ENCODE results near the gene NUPR1.

NUPR1 gene

GRCh38 chr16:28538733-28539596 lies at the start of gene NUPR1:
TSS of gene NUPR1 (minus strand) at chr16:28538974. CDS start at chr16:28538907, 67 bp downstream.
- no peak within 1 kb of the TSS for H3K27ac Mint-ChIP-seq

GRCh38 chr16:28587386-28587785 lies 48.6 kb upstream of the NUPR1 start:
- ATAC-seq (ENCODE audit: low read depth) (no peak), DNase-seq (ENCODE audit: low spot score in 2 of 2) (no peak)
- Mint-ChIP-seq H3K4me3 (no peak overlapping the region), H3K9me3 (no peaks in the 10 kb centered on the region), H3K27ac (no peak overlapping the region), H3K36me3 (peaks cover 39% of the 10 kb centered on the region), H3K4me1 (no peaks in the 10 kb centered on the region), H3K27me3 (no peaks in the 10 kb centered on the region)

More at GRCh38 chr16:28538733-28539596, at the start of gene NUPR1:
- H3K9me3 Mint-ChIP-seq, result peaks cover 2% of the 10 kb centered on the region
- H3K4me1 Mint-ChIP-seq, result peaks cover 2% of the 10 kb centered on the region
- DNase-seq (ENCODE audit: low spot score in 2 of 2), result no peak
- peaks cover 4% of the 10 kb centered on the region for H3K36me3 Mint-ChIP-seq
- H3K27me3 Mint-ChIP-seq, result peaks cover 18% of the 10 kb centered on the region
- H3K4me3 Mint-ChIP-seq, result no peak within 1 kb of the TSS
- no peak for ATAC-seq (ENCODE audit: low read depth)

- H3K9me3 Mint-ChIP-seq, result no peaks in the 10 kb centered on the region
- H3K4me3 Mint-ChIP-seq, result no peak overlapping the region
- H3K27me3 Mint-ChIP-seq, result no peaks in the 10 kb centered on the region
- peaks cover 40% of the 10 kb centered on the region for H3K36me3 Mint-ChIP-seq
- DNase-seq (ENCODE audit: low spot score in 2 of 2), result no peak
- no peak for ATAC-seq (ENCODE audit: low read depth)
- no peaks in the 10 kb centered on the region for H3K4me1 Mint-ChIP-seq
- no peak overlapping the region for H3K27ac Mint-ChIP-seq
These were observed 47.7 kb upstream of the NUPR1 start for GRCh38 chr16:28586466-28586865.

- Mint-ChIP-seq H3K27me3 (no peaks in the 10 kb centered on the region), H3K4me3 (no peak overlapping the region), H3K27ac (no peak overlapping the region), H3K36me3 (peaks cover 36% of the 10 kb centered on the region), H3K9me3 (no peaks in the 10 kb centered on the region), H3K4me1 (no peaks in the 10 kb centered on the region)
- DNase-seq (ENCODE audit: low spot score in 2 of 2) (no peak), ATAC-seq (ENCODE audit: low read depth) (no peak)
These were observed 46.9 kb upstream of the NUPR1 start for GRCh38 chr16:28585674-28586073.

- ATAC-seq (ENCODE audit: low read depth), result no peak
- no peak overlapping the region for H3K4me3 Mint-ChIP-seq
- H3K27me3 Mint-ChIP-seq, result no peaks in the 10 kb centered on the region
- no peaks in the 10 kb centered on the region for H3K9me3 Mint-ChIP-seq
- H3K4me1 Mint-ChIP-seq, result no peaks in the 10 kb centered on the region
- no peak overlapping the region for H3K27ac Mint-ChIP-seq
- peaks cover 30% of the 10 kb centered on the region for H3K36me3 Mint-ChIP-seq
- DNase-seq (ENCODE audit: low spot score in 2 of 2), result no peak
These were observed 42.0 kb upstream of the NUPR1 start for GRCh38 chr16:28580726-28581315.

- H3K27ac Mint-ChIP-seq, result no peak overlapping the region
- H3K36me3 Mint-ChIP-seq, result peaks cover 11% of the 10 kb centered on the region
- no peaks in the 10 kb centered on the region for H3K27me3 Mint-ChIP-seq
- DNase-seq (ENCODE audit: low spot score in 2 of 2) (no peak), ATAC-seq (ENCODE audit: low read depth) (no peak)
- peaks cover 14% of the 10 kb centered on the region for H3K4me1 Mint-ChIP-seq
- no peak overlapping the region for H3K4me3 Mint-ChIP-seq
- no peaks in the 10 kb centered on the region for H3K9me3 Mint-ChIP-seq
These were observed 36.8 kb upstream of the NUPR1 start for GRCh38 chr16:28575446-28576109.

GRCh38 chr16:28574925-28575324 lies 36.2 kb upstream of the NUPR1 start:
- Mint-ChIP-seq H3K27ac (no peak overlapping the region), H3K36me3 (peaks cover 12% of the 10 kb centered on the region), H3K27me3 (no peaks in the 10 kb centered on the region), H3K4me1 (peaks cover 14% of the 10 kb centered on the region), H3K9me3 (no peaks in the 10 kb centered on the region), H3K4me3 (no peak overlapping the region)
- ATAC-seq (ENCODE audit: low read depth), result no peak
- no peak for DNase-seq (ENCODE audit: low spot score in 2 of 2)

GRCh38 chr16:28573738-28574718 lies 35.3 kb upstream of the NUPR1 start:
- Mint-ChIP-seq H3K36me3 (peaks cover 10% of the 10 kb centered on the region), H3K4me3 (no peak overlapping the region), H3K27ac (no peak overlapping the region), H3K4me1 (peaks cover 14% of the 10 kb centered on the region), H3K27me3 (no peaks in the 10 kb centered on the region), H3K9me3 (no peaks in the 10 kb centered on the region)
- ATAC-seq (ENCODE audit: low read depth) (no peak), DNase-seq (ENCODE audit: low spot score in 2 of 2) (no peak)

- DNase-seq (ENCODE audit: low spot score in 2 of 2), result no peak
- H3K36me3 Mint-ChIP-seq, result peaks cover 8% of the 10 kb centered on the region
- peaks cover 14% of the 10 kb centered on the region for H3K4me1 Mint-ChIP-seq
- no peak for ATAC-seq (ENCODE audit: low read depth)
- H3K9me3 Mint-ChIP-seq, result no peaks in the 10 kb centered on the region
- H3K27ac Mint-ChIP-seq, result no peak overlapping the region
- no peak overlapping the region for H3K4me3 Mint-ChIP-seq
- H3K27me3 Mint-ChIP-seq, result no peaks in the 10 kb centered on the region
These were observed 34.1 kb upstream of the NUPR1 start for GRCh38 chr16:28572696-28573510.

- H3K36me3 Mint-ChIP-seq, result peaks cover 20% of the 10 kb centered on the region
- H3K4me1 Mint-ChIP-seq, result peaks cover 18% of the 10 kb centered on the region
- DNase-seq (ENCODE audit: low spot score in 2 of 2), result no peak
- no peak overlapping the region for H3K27ac Mint-ChIP-seq
- no peak for ATAC-seq (ENCODE audit: low read depth)
- no peaks in the 10 kb centered on the region for H3K27me3 Mint-ChIP-seq
- H3K9me3 Mint-ChIP-seq, result peaks cover 6% of the 10 kb centered on the region
- H3K4me3 Mint-ChIP-seq, result no peak overlapping the region
These were observed 31.4 kb upstream of the NUPR1 start for GRCh38 chr16:28569968-28570752.

- H3K36me3 Mint-ChIP-seq, result peaks cover 21% of the 10 kb centered on the region
- H3K4me3 Mint-ChIP-seq, result no peak overlapping the region
- no peak overlapping the region for H3K27ac Mint-ChIP-seq
- peaks cover 18% of the 10 kb centered on the region for H3K4me1 Mint-ChIP-seq
- ATAC-seq (ENCODE audit: low read depth) (no peak), DNase-seq (ENCODE audit: low spot score in 2 of 2) (no peak)
- H3K9me3 Mint-ChIP-seq, result peaks cover 6% of the 10 kb centered on the region
- H3K27me3 Mint-ChIP-seq, result no peaks in the 10 kb centered on the region
These were observed 30.2 kb upstream of the NUPR1 start for GRCh38 chr16:28569021-28569420.

GRCh38 chr16:28567292-28567691 lies 28.5 kb upstream of the NUPR1 start:
- no peak for DNase-seq (ENCODE audit: low spot score in 2 of 2)
- no peak for ATAC-seq (ENCODE audit: low read depth)

More at GRCh38 chr16:28567292-28567691, 28.5 kb upstream of the NUPR1 start:
- H3K27ac Mint-ChIP-seq, result no peak overlapping the region
- H3K4me3 Mint-ChIP-seq, result no peak overlapping the region
- H3K9me3 Mint-ChIP-seq, result peaks cover 6% of the 10 kb centered on the region
- H3K4me1 Mint-ChIP-seq, result peaks cover 11% of the 10 kb centered on the region
- H3K36me3 Mint-ChIP-seq, result peaks cover 18% of the 10 kb centered on the region
- no peaks in the 10 kb centered on the region for H3K27me3 Mint-ChIP-seq
